ENCODE results near the gene LDB3. TPM values are rescaled to one million over a fixed set of nuclear protein-coding genes. Genes with fewer than 3 reads are reported as not detected.

LDB3 gene
- total RNA-seq, 3 donors from 2014 or later: 0.96 to 22.7 (median 3.2) TPM

DNA sequence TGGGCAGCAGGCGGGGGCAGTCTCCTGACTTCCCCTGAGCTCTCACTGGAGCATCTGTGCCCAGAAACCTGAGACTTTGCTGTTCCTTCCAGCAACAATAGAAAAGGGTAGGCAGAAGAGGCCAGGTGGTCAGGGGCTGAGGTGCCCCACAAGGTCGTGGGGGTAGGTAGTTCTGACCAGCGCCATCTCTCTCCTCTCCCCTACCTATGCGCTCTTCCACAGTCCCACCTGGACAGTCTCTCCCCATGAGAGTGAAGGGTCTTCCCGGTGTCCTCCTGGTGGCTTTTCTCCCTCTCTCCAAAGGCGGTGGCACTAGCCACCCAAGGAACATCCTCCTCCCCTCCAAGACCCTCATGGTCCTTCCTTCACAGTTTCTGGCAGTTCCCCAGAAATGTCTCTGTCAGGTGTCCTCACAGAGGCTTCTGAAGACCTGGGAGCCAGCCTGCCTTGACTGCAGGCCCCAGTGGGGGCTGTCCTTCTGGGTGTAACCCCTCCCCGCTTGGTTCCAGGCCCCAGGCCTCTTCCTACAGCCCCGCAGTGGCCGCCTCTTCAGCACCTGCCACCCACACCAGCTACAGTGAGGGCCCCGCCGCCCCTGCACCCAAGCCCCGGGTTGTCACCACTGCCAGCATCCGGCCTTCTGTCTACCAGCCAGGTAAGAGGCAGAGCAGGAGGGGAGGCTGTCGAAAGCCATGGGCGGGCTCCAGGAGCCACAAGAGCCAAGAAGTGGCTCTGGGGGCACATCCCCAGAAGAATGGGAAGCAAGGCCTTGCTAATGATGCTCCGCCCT lies 41.3 kb downstream of the LDB3 start:
- H3K4me3 ChIP-seq: no peak overlapping the region
- H3K4me1 ChIP-seq (ENCODE audit: low read depth): peaks cover 11% of the 10 kb centered on the region
- no peaks in the 10 kb centered on the region for H3K9me3 ChIP-seq
- peak in 1 of 3 donors; percentile 27 for DNase-seq
- TF ChIP-seq, protein P1, sequence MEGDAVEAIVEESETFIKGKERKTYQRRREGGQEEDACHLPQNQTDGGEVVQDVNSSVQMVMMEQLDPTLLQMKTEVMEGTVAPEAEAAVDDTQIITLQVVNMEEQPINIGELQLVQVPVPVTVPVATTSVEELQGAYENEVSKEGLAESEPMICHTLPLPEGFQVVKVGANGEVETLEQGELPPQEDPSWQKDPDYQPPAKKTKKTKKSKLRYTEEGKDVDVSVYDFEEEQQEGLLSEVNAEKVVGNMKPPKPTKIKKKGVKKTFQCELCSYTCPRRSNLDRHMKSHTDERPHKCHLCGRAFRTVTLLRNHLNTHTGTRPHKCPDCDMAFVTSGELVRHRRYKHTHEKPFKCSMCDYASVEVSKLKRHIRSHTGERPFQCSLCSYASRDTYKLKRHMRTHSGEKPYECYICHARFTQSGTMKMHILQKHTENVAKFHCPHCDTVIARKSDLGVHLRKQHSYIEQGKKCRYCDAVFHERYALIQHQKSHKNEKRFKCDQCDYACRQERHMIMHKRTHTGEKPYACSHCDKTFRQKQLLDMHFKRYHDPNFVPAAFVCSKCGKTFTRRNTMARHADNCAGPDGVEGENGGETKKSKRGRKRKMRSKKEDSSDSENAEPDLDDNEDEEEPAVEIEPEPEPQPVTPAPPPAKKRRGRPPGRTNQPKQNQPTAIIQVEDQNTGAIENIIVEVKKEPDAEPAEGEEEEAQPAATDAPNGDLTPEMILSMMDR (IDR thresholded peaks at IDR 0.05): no peak
- H3K36me3 ChIP-seq (ENCODE audit: low read depth): no peaks in the 10 kb centered on the region
- intact Hi-C loops (cut with DNase I, micrococcal nuclease): loop anchor here in 1 of 2 donors (10.0 kb wide), 1 partner anchor 185 kb away; no protein-coding TSS in a partner anchor
- ATAC-seq: no peak

- Histone ChIP-seq H3K9me3 (no peaks in the 10 kb centered on the region), H3K4me1 (ENCODE audit: low read depth) (peaks cover 11% of the 10 kb centered on the region), H3K4me3 (peak overlapping the region; percentile 70), H3K36me3 (ENCODE audit: low read depth) (no peaks in the 10 kb centered on the region)
- ATAC-seq (peak; percentile 98), DNase-seq (peak; percentile 88 to 96 (median 92))
- intact Hi-C loops (cut with DNase I, micrococcal nuclease): no loop called here
- TF ChIP-seq, protein P1 (IDR thresholded peaks at IDR 0.05): peak; percentile 92
Measured at GRCh38 chr10:86710987-86711512, 42.7 kb downstream of the LDB3 start.

GRCh38 chr10:86711513-86712316 lies 43.4 kb downstream of the LDB3 start:
- peak; percentile 59 for ATAC-seq
- peak; percentile 62 to 71 (median 69) for DNase-seq
- intact Hi-C loops (cut with DNase I, micrococcal nuclease): no loop called here
- no peaks in the 10 kb centered on the region for H3K9me3 ChIP-seq
- TF ChIP-seq, protein P1 (IDR thresholded peaks at IDR 0.05): no peak
- no peaks in the 10 kb centered on the region for H3K36me3 ChIP-seq (ENCODE audit: low read depth)
- H3K4me3 ChIP-seq: peak overlapping the region; percentile 70
- peaks cover 11% of the 10 kb centered on the region for H3K4me1 ChIP-seq (ENCODE audit: low read depth)

DNA sequence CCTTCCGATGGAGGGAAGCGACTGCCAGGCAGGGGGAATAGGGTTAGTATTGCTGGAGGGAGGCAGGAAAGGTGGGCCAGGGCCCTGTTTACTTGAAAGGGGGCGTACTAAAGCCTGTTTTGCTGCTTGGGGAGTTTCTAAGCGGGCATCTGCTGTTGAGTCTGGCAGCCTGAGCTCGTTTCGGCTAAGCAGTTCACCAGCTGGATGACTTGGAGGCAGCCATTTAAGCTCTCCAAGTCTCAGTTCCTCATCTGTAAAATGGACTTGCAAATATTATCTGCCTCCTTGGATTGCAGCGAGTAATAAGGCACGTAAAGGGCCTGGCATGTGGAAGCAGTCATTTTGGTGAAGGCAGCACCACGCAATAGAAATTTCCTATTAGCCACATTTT lies 44.0 kb downstream of the LDB3 start:
- intact Hi-C loops (cut with DNase I, micrococcal nuclease): no loop called here
- no peak overlapping the region for H3K4me3 ChIP-seq
- H3K4me1 ChIP-seq (ENCODE audit: low read depth): peaks cover 11% of the 10 kb centered on the region
- TF ChIP-seq, protein P1 (IDR thresholded peaks at IDR 0.05): no peak
- ATAC-seq (no peak), DNase-seq (no peak)
- H3K9me3 ChIP-seq: no peaks in the 10 kb centered on the region
- H3K36me3 ChIP-seq (ENCODE audit: low read depth): no peaks in the 10 kb centered on the region

- DNase-seq: peak in 1 of 3 donors; percentile 11
- no peak for ATAC-seq
Measured at GRCh38 chr10:86715156-86715795, 47.0 kb downstream of the LDB3 start.

More at GRCh38 chr10:86715156-86715795, 47.0 kb downstream of the LDB3 start:
- Histone ChIP-seq H3K4me3 (no peak overlapping the region), H3K4me1 (ENCODE audit: low read depth) (peaks cover 11% of the 10 kb centered on the region), H3K36me3 (ENCODE audit: low read depth) (no peaks in the 10 kb centered on the region), H3K9me3 (no peaks in the 10 kb centered on the region)
- TF ChIP-seq, protein P1 (IDR thresholded peaks at IDR 0.05): no peak
- intact Hi-C loops (cut with DNase I, micrococcal nuclease): no loop called here
